NCI-H345 treated with DMSO at 0.1 percent for 48 hours (cell line): ENCODE measurements around the gene G0S2.

Source experiments
- DNase-seq: peaks from one replicate; lab custom pipeline; 2025; ENCODE audit not compliant: unreplicated experiment; lab: John Stamatoyannopoulos, UW

Gene G0S2

GRCh38 chr1:209648346-209648745 lies 26.9 kb upstream of the G0S2 start:
- no peak for DNase-seq

GRCh38 chr1:209648931-209649776 lies 26.1 kb upstream of the G0S2 start:
- DNase-seq: no peak

GRCh38 chr1:209650454-209650853 lies 24.8 kb upstream of the G0S2 start:
- no peak for DNase-seq

GRCh38 chr1:209651138-209651587 lies 24.0 kb upstream of the G0S2 start:
- DNase-seq: no peak

- no peak for DNase-seq
Measured at GRCh38 chr1:209652121-209652735, 23.0 kb upstream of the G0S2 start, which contains the start of gene LAMB3. TSS of gene LAMB3 (minus strand) at chr1:209652425. CDS start at chr1:209650944, 1,481 bp downstream.

- DNase-seq: no peak
Measured at GRCh38 chr1:209652873-209653401, 22.3 kb upstream of the G0S2 start.

- DNase-seq: no peak
Measured at GRCh38 chr1:209653915-209654351, 21.3 kb upstream of the G0S2 start.

GRCh38 chr1:209655411-209656231 lies 19.6 kb upstream of the G0S2 start:
- no peak for DNase-seq

- no peak for DNase-seq
Measured at GRCh38 chr1:209657140-209657879, 17.9 kb upstream of the G0S2 start.

GRCh38 chr1:209657918-209658317 lies 17.3 kb upstream of the G0S2 start:
- DNase-seq: no peak

- DNase-seq: no peak
Measured at GRCh38 chr1:209659909-209660308, 15.3 kb upstream of the G0S2 start.

GRCh38 chr1:209661071-209661470 lies 14.1 kb upstream of the G0S2 start:
- no peak for DNase-seq

GRCh38 chr1:209662879-209663327 lies 12.3 kb upstream of the G0S2 start:
- DNase-seq: no peak

GRCh38 chr1:209667103-209667502 lies 8.1 kb upstream of the G0S2 start:
- no peak for DNase-seq

GRCh38 chr1:209667708-209668107 lies 7.5 kb upstream of the G0S2 start:
- no peak for DNase-seq

- no peak for DNase-seq
Measured at GRCh38 chr1:209670441-209671082, 4.7 kb upstream of the G0S2 start.

- DNase-seq: no peak
Measured at GRCh38 chr1:209672705-209673630, 2.2 kb upstream of the G0S2 start.

GRCh38 chr1:209673631-209674417 lies 1.4 kb upstream of the G0S2 start:
- no peak for DNase-seq
